Measurements from ENCODE around the gene PLAAT4.
"Not testable (repeated sequence)": the region's sequence is repeated elsewhere in the genome, so short reads cannot be mapped to it uniquely, and the experiment has no call there.

Gene PLAAT4

DNA sequence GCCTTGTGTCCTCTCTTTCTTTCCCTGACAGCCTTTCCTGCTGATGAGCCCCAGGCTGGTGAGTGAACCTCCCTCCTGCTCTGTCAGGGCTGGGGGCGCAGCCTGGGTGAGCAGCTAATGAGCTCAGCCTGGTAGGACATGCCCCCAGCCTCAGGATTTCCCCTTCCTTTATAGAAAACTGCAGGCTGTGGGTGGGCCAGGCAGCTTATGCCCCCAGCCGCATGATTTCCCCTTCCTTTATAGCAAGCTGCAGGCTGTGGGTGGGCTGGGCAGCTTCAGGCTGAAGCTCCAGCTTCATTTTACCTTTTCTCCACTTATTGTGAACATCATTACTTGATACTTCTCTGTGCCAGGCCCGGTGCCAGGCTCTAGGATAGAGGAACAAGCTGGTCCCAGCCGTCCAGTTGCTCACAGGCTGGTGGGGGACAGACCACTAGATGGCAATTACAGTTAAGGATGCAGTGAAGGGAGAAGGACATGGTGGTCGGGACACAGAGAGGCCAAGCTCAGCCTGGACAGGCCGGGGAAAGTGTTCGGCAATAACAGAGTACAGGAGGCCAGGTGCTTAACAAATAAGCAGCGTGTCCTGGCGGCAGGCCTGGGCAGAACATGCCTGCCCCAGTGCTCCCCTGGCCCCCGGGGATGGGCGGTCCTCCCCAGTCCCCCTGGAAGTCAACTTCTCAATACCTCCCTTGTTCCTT, 25.4 kb upstream of the PLAAT4 start:
- no peak for DNase-seq

DNA sequence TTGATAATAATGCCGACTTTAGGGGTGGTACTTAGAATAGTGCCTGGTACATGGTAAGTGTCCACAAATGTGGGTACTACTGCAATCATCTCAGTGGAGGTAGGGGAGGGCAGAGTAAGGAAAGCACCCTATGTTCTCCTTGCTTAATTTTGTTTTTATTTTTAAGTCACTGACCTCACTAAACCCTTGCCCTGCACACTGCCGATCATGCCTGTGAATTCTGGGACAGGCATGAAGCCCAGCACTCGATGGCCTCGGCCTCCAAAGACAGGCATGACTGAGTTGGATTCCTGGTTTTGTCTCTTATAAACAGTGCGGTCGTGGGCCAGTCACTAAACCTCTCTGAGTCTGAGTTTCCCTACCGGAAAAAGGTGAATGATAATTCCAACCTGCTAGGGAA, 23.8 kb upstream of the PLAAT4 start:
- no peak for DNase-seq

DNA sequence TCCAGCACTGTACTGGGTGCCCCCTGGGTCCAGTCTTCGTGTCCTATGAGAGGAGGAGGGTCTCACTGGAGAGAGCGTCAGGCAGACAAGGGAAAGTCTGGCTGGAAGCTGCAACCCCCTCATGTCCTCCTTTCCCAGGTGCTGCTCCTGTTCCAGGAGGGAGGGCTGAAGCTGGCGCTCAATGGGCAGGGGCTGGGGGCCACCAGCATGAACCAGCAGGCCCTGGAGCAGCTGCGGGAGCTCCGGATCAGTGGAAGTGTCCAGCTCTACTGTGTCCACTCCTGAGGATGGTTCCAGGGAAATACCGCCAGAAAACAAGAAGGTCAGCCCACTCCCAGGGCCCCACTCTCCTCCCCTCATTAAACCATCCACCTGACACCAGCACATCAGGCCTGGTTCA, 20.5 kb upstream of the PLAAT4 start:
- DNase-seq, result no peak

DNA sequence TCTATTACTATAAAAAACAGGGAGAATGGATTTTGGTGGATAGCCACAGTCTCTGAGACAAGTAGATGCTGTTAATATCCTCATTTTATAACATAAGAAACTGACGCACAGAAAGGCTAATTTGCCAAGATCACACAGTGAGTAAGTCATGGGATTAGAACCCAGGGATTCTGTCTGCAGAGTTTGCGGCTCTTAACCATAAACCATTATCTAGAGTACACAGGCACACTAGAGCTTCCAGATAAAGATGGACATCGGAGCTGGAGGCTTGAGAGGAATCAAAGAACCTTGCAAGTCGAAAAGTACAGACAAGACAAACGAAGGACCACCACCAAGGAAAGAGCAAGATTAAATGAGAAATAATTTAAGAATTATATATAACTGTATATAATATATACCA, 19.5 kb upstream of the PLAAT4 start:
- no peak for DNase-seq

DNA sequence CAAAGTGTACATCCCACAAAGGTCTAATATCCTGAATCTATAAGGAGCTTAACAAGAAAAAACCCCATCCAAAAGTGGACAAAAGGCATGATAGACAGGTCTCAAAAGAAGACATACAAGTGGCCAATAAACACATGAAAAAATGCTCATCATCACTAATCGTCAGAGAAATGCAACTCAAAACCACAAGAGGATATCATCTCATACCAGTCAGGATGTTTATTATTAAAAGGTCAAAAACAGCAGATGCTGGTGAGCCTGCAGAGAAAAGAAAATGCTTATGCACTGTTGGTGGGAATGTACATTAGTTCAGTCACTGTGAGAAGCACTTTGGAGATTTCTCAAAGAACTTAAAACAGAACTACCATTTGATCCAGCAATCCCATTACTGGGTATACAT, 18.1 kb upstream of the PLAAT4 start:
- no peak for DNase-seq

DNA sequence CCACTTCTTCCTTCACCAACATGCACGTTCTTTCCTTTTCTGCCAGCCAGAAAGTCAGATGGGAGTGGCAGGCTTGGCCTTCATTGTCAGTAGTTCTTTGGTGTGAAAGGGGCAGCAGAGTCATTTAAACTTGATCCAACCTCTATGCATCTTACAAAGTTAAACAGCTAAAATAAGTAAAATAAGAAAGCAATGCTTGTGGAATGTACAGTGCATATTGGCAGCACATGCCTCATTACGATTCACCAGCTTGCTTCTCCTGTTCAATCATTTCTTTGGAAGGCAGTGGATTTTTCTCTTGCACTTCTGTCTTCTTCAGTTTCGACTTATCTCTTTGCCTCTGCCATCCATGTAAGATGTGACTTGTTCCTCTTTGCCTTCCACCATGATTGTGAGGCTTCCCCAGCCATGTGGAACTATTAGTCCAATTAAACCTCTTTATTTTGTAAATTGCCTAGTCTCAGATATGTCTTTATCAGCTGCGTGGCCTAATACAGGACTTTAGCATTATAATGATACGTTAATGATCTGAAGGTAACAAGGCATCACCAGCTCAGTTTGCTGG, 15.9 kb upstream of the PLAAT4 start:
- no peak for DNase-seq

DNA sequence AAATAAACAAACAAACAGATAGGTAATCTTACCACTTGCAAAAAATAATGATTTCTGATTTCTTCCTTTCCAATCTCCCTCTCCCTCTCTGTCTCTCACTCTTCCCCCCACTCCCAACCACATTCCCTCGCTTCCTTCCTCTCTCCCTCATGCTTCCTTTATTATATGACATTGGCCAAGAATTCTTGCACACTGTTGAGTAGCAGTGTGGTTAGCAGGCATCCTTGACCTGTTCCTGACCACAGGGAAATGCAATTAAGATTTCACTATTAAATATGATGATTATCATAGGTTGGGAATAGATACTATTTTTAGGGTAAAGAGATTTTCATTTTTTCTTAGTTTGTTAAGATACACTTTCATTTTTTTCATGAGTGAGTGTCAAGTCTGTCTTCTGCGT, 14.7 kb upstream of the PLAAT4 start:
- no peak for DNase-seq

DNA sequence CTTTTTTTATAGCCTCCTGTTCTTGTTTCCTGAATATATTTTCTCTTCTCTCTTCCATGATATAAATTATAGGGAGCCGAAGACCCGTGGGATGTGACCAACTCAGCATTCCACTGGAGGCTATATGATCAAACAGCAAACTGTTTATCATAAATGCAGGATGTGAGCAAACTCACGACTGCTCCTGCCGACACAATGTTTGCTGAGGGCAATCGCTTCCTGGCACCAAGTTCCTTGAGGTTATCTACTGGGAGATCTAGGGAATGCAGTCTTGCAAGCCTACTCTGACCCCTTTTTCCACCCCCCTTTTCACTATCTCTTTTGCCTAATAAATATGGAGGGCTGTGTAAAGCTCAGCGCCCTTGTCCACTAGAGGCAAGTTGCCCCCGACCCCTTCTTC, 13.5 kb upstream of the PLAAT4 start:
- no peak for DNase-seq

DNA sequence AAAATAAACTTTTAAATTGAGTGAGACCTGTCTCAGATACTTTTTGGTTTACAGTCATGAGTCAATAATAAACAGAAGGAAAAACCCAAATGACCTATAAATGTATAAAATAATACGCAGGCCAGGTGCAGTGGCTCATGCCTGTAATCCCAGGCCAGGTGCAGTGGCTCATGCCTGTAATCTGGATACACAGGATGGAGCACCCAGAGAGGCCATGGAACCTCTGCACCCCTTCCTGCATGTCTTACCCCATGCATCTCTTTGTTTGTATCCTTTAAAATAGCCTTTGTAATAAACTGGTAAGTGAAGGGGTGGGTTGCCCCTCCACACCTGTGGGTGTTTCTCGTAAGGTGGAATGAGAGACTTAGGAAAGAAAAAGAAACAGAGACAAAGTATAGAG, 8.9 kb upstream of the PLAAT4 start:
- DNase-seq, result no peak

DNA sequence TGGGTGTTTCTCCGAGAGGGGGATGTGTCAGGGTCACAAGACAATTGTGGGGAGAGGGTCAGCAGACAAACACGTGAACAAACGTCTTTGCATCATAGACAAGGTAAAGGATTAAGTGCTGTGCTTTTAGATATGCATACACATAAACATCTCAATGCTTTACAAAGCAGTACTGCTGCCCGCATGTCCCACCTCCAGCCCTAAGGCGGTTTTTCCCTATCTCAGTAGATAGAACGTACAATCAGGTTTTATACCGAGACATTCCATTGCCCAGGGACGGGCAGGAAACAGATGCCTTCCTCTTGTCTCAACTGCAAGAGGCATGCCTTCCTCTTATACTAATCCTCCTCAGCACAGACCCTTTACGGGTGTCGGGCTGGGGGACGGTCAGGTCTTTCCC, 8.5 kb upstream of the PLAAT4 start:
- DNase-seq, result not testable (repeated sequence)

DNA sequence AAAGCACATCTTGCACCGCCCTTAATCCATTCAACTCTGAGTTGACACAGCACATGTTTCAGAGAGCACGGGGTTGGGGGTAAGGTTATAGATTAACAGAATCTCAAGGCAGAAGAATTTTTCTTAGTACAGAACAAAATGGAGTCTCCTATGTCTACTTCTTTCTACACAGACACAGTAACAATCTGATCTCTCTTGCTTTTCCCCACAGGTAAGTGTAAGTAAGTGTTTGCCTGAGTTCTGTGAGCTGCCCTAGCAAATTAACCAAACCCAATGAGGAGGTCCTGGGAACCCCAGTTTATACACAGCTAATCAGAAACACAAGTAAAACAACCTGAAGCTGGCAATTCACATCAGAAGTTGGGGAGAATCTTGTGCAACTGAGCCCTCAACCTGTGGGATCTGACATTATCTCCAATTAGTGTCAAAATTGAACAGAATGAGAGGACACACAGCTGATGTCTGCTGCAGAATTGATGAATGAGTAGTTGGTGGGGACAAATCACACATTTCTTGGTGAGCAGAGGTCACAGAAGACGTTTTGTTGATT, 7.8 kb upstream of the PLAAT4 start:
- DNase-seq, result not testable (repeated sequence)

DNA sequence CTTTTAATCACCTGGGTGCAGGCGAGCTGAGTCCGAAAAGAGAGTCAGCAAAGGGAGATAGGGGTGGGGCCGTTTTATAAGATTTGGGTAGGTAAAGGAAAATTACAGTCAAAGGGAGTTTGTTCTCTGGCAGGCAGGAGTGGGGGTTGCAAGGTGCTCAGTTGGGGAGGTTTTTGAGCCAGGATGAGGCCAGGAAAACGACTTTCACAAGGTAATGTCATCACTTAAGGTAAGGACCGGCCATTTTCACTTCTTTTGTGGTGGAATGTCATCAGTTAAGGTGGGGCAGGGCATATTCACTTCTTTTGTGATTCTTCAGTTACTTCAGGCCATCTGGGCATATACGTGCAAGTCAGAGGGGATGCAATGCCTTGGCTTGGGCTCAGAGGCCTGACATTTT, 7.2 kb upstream of the PLAAT4 start:
- not testable (repeated sequence) for DNase-seq

DNA sequence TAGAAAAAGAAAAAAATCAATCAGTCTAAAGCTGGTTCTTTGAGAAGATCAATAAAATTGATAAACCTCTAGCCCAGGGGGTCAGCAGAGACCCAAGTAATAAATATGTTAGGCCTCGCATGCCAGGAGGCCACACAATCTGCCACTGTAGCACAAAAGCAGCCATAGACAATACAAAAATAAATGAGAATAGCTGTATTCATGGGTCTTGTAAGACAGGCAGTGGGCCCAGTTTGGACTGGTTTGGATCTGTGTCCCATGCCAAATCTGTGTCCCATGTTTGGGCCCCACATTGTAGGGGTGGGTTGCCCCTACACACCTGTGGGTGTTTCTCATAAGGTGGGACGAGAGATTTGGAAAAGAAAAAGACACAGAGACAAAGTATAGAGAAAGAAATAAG, 6.6 kb upstream of the PLAAT4 start:
- DNase-seq, result no peak

DNA sequence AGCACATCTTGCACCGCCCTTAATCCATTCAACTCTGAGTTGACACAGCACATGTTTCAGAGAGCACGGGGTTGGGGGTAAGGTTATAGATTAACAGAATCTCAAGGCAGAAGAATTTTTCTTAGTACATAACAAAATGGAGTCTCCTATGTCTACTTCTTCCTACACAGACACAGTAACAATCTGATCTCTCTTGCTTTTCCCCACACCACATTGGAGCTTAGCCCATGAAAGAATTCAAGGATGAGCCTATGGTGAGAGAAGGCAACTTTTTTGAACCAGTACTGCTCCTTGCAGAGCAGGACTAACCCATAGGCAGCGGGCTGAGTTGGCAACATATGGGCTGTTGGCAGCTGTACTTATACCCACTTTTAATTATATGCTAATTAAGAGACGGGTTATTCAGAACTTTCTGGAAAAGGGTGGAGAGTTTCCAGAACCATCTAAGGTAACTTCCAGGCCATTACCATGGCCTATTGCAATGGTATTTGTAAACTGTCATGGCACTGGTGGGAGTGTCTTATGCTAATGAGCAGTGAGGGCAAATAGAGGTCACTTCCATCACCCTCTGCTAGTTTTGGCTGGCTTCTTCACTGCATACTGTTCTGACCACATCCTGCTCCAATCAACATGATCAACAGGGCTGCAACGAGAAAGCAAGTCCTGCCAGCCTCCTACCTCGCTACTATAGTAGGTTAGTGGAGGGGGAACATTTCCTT, 5.4 kb upstream of the PLAAT4 start:
- DNase-seq, result peak; percentile 54

DNA sequence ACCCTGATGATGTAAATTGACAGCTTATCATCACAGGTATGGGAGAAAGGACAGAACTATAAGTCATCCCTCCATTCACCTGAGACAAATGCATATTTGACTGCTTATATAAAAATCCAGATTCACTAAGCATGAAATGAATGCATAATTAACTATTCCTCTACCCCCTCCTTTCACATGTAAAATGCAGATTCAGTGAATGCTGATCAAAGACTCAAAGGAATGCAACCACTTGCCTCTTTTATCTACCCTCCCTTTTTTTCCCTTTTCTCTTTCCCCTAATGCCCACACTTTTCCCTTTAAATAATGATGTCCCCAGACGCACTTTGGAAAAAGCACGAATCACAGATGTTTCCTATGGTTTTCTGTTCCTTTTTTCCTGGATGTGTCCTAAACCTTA, 4.5 kb upstream of the PLAAT4 start:
- DNase-seq, result no peak

DNA sequence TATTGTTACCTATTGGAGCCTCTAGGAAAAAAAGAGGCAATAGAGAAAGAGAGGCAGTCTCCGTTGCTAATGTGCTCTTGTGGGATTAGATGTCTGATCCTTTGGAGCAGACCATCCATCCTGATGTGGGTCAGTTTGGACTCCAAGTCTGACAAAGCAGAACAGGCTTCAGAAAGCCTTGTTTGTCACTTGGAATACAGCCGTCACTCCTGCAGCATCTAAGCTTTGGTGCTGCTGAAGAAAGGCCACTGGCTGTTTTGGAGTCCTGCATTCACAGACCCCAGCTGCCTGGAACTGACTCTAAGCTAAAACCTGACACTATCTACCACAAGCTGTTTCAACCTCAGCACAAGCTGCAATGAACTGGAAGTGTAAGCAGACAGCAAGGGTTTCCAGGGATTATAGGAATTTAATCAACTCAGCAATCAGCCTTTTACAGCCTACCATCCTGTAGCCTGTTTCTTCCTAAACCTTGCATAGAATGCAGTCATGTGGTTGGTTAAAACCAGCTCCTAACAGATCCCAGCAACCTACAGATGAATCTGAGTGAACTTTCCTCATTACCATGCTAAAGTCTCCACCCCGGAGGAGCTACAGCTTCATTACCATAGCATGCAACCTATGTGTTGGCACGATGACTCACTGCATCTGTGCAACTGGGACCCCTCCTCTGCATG, 3.7 kb upstream of the PLAAT4 start:
- no peak for DNase-seq

DNA sequence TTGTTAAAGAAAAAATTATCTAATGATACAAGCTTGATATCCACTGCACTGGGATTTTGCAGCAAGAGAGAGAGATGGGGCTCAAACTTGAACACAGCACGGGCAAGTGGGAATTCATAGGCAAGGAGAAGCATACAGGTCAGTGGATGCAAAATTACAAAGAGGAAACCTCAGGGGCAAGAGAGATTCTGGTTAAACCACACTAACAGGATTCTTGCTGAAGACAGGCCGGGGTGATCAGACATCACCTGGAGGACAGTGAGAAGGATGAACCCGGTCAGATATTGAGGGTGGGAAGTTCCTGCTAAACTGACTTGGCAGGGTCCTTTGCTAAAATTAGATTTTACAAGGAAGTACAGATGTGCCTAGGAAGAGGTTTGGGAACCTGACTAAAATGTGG, 2.5 kb upstream of the PLAAT4 start:
- DNase-seq, result no peak

DNA sequence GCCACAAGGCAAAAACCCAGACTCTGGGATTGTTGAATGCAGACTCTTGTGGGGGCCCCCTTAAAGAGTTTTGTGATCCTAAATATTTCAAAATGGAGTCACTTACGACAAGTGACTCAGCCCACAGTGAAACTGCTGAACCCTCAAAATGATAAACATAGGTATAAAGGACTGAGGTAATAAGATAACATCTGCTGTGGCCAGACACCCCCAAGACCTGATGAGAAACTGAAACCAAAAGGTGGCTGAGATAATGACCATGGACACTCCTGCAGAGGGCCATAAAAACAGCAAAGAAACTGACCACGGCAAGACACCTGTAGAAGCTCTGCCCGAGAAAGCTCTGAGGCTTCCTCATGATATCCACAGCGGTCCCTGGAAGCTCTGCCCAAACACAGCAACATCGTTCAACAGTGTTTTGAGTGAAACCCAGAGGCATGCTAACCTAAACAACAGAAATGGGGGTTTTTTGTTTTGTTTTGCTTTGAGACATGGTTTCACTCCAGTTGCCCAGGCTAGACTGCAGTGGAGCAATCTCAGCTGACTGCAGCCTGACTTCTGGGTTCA, 1.6 kb upstream of the PLAAT4 start:
- DNase-seq, result no peak

DNA sequence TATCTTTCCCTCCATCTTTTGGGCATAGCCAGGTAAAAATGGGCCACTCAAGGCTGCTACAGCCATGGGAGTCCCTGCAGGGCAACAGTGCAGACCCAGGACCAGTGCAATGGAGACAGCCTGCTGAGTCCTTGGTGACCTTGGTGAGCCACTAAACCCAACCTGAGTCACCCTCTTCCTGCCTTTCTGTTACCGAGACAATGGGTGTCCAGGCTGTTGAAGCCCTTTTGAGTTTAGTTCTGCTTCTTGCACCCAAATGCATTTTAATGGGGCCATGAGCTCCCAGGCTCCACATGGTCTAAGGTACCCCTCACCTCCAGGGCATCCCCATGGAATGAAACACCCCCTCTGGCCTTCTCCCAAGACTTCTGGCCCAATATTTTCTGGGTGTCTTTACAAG, 874 bp upstream of the PLAAT4 start:
- peak; percentile 44 for DNase-seq

DNA sequence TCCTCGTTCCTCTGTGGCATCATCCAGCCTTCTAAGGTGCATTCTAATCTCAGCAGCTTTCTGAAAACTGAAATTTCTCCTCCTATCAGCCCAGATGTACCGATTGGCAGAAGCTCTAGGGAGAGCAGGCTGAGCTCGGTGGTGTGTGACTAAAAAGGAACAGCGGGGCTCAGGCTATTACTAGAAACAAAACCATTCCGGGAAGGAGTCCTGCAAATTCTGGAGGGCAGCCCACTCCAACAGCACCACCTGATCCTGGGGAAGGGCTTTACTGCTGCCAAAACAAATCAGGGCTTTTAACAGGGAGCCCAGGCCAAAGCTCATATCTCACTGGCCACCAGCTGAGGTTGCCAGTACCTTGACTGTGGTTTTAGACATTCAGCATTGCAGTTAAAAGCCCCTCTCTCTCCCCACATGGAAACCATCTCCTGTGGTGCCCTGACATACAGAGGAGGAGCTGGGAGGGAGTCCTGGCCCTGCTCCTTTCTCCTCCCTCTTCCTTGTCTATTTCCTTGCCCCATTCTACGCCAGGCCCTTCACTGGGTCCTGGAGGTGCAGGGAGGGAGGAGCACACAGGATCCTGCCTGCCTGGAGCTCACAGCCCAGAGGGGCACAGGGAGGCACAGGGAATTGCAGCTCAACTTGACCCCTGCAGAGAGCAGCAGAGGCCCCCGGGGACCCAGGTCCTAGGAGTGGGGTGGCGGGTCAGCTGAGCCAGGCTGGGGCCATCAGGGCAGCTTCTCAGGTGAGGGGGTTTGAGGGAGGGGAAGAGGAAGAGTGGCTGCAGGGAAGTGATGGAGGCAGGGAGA, 889 bp downstream of the PLAAT4 start:
- peak; percentile 38 for DNase-seq

DNA sequence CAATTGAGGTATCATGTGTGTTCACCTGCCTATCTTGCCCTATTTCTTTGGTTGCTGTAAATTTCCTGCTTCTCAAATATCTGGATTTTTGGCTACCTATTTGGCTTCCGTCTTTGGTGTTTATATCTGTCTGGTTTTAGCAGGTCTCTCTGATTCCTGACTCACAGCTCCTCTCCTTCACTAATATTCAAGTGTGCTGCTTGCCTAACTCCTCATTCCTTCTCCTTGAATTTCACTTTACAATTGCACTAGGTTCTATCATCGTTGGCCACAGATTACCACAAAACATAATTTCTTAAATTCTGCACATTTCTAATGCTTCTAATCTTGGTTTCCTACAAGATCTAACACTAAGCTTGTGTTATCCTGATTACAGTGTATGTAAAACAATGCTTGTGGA, 5.9 kb downstream of the PLAAT4 start:
- not testable (repeated sequence) for DNase-seq

DNA sequence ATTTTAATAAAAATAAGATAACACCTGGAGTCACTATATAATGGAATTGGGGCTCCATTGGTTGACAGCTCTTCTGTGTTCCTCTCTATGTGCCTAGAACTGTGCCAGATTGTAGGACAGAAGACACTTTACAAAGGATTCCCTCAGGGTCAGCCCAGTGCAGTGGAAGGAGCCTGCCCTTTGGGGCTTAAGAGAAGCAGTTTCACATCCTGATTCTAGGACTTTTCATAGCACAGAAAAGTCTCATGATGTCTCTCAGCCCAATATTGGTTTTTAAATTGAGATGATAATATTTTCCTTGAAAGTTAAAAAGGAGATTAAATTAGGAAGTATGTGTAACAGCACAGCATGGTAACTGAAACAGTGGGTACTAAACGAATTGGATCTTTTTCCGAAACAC, 7.1 kb downstream of the PLAAT4 start:
- DNase-seq, result no peak

All from activated CD4-positive, alpha-beta T cell treated with anti-CD3 and anti-CD28 coated beads for 48 hours (primary cell).